MM.1S (cell line): ENCODE data around the gene PTGR3.
A peak's percentile ranks its signal among the peaks of the same experiment; 100 is the strongest.

Source experiments
- DNase-seq: peaks from one replicate; pipeline ENCODE4 v3.0.0-alpha.2; 2015
- H2AFZ ChIP-seq: fragments of 300-600 bp; sonication (generic); 2 replicates; pipeline ENCODE4 v1.6.0; 2016; ENCODE audit warnings: antibody characterized with exemption, low read length
- H3F3A ChIP-seq: fragments of 300-600 bp; sonication (generic); 2 replicates; pipeline ENCODE4 v1.6.1; 2016; ENCODE audit warnings: mild to moderate bottlenecking, antibody characterized with exemption, low read length, moderate library complexity, mixed read lengths; ENCODE audit not compliant: insufficient read depth
- H3K27ac ChIP-seq: fragments of 300-600 bp; sonication (generic); 2 replicates; pipeline ENCODE4 v1.5.1; 2016; ENCODE audit warnings: mild to moderate bottlenecking, low read length
- H3K27me3 ChIP-seq: fragments of 300-600 bp; sonication (generic); replicated peaks from 2 replicates; pipeline ENCODE4 v1.6.0; 2016; ENCODE audit warnings: low read length; ENCODE audit not compliant: insufficient read depth
- H3K36me3 ChIP-seq: fragments of 300-600 bp; sonication (generic); replicated peaks from 2 replicates; pipeline ENCODE4 v1.6.1; 2016; ENCODE audit warnings: mild to moderate bottlenecking, low read length, mixed read lengths; ENCODE audit not compliant: insufficient read depth
- H3K4me1 ChIP-seq: fragments of 300-600 bp; sonication (generic); 2 replicates; pipeline ENCODE4 v1.6.1; 2016; ENCODE audit warnings: low read length, mixed read lengths
- H3K4me2 ChIP-seq: fragments of 300-600 bp; sonication (generic); 2 replicates; pipeline ENCODE4 v1.6.0; 2016; ENCODE audit warnings: low read depth, low read length
- H3K4me3 ChIP-seq: fragments of 300-600 bp; sonication (generic); 2 replicates; pipeline ENCODE4 v1.5.1; 2016; ENCODE audit warnings: low read length, mixed read lengths
- H3K79me2 ChIP-seq: fragments of 300-600 bp; sonication (generic); 2 replicates; pipeline ENCODE4 v1.6.1; 2016; ENCODE audit warnings: mixed run types, low read length, mixed read lengths
- H3K9ac ChIP-seq: fragments of 300-600 bp; sonication (generic); 2 replicates; pipeline ENCODE4 v1.6.1; 2016; ENCODE audit warnings: low read length, mixed read lengths
- H3K9me2 ChIP-seq: fragments of 300-600 bp; sonication (generic); replicated peaks from 2 replicates; pipeline ENCODE4 v1.6.1; 2016; ENCODE audit warnings: mild to moderate bottlenecking, low read length, mixed read lengths; ENCODE audit not compliant: insufficient read depth
- H3K9me3 ChIP-seq: fragments of 300-600 bp; sonication (generic); replicated peaks from 2 replicates; pipeline ENCODE4 v1.6.1; 2016; ENCODE audit warnings: mild to moderate bottlenecking, low read length, mixed read lengths; ENCODE audit not compliant: insufficient read depth
- H4K20me1 ChIP-seq: fragments of 300-600 bp; sonication (generic); 2 replicates; pipeline ENCODE4 v1.6.1; 2016; ENCODE audit warnings: mild to moderate bottlenecking, low read length, moderate library complexity, mixed read lengths; ENCODE audit not compliant: insufficient read depth
- EZH2 ChIP-seq: fragments of 300-600 bp; sonication (generic); optimal IDR thresholded peaks from 2 replicates; pipeline ENCODE3; 2017; ENCODE audit warnings: low read depth, mild to moderate bottlenecking, antibody characterized with exemption, low read length, mixed read lengths
- EZH2phosphoT487 ChIP-seq: fragments of 300-600 bp; sonication (generic); IDR thresholded peaks from 2 replicates; pipeline ENCODE4 v1.6.1; 2018; ENCODE audit warnings: antibody characterized with exemption, low read length
- TF ChIP-seq, protein P1 (sequence below): fragments of 300-600 bp; sonication (generic); IDR thresholded peaks from 2 replicates; pipeline ENCODE4 v1.5.1; 2016; ENCODE audit warnings: antibody characterized with exemption, low read length, mixed read lengths

Gene PTGR3, protein sequence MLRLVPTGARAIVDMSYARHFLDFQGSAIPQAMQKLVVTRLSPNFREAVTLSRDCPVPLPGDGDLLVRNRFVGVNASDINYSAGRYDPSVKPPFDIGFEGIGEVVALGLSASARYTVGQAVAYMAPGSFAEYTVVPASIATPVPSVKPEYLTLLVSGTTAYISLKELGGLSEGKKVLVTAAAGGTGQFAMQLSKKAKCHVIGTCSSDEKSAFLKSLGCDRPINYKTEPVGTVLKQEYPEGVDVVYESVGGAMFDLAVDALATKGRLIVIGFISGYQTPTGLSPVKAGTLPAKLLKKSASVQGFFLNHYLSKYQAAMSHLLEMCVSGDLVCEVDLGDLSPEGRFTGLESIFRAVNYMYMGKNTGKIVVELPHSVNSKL

DNA sequence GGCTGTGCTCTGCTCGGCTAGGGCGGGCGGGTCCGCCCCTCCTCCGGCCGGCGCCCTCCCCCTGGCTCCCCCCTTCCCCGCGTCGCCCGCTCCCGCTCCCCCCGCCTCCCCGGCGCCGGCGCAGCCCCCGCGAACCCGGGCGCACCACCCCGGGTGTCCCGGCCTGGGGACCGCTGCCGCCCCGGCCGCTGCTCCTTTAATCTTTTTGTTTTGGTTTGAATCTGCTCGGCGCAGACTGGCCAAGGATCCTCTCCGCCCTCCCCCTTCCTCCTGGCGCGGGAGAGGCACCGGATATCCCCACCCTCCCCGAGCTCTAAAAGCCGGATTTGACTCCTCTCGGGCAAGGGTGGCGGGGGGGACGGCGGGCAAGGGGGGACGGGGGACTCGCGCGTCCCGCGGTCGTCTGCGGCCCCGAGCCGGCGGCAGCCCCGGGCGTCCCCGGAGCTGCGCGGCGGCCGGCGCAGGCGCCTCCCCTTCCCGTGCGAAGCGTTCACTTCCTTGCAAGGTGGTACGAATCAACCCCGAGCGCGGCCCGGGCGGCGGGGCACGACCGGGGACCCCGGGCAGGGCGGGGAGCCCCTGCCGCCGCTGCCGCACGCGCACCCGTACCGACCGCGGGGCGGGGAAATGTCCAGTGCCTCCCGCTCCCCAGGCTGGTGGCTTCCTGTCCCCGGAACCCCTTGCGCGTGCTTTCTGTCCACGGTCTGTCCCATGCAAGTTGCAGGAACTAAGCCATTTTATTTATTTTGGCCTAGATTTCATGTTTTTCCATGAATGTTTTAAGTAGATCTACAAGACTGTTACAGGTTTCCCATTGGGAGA is at the start of gene PTGR3:
PTGR3 (minus strand) TSS at position 11 of the 822 bp plus-strand sequence. CDS start 81 bp downstream, outside the sequence.
- no peaks in the 10 kb centered on the region for H3K9me2 ChIP-seq
- TF ChIP-seq EZH2, result no peak
- TF ChIP-seq, protein P1, sequence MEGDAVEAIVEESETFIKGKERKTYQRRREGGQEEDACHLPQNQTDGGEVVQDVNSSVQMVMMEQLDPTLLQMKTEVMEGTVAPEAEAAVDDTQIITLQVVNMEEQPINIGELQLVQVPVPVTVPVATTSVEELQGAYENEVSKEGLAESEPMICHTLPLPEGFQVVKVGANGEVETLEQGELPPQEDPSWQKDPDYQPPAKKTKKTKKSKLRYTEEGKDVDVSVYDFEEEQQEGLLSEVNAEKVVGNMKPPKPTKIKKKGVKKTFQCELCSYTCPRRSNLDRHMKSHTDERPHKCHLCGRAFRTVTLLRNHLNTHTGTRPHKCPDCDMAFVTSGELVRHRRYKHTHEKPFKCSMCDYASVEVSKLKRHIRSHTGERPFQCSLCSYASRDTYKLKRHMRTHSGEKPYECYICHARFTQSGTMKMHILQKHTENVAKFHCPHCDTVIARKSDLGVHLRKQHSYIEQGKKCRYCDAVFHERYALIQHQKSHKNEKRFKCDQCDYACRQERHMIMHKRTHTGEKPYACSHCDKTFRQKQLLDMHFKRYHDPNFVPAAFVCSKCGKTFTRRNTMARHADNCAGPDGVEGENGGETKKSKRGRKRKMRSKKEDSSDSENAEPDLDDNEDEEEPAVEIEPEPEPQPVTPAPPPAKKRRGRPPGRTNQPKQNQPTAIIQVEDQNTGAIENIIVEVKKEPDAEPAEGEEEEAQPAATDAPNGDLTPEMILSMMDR, result no peak
- TF ChIP-seq EZH2phosphoT487, result no peak
- peak; percentile 89 for DNase-seq
- H3F3A ChIP-seq, result peaks cover 18% of the 10 kb centered on the region
- H3K4me2 ChIP-seq, result peak within 1 kb of the TSS; percentile 100
- H4K20me1 ChIP-seq, result no peaks in the 10 kb centered on the region
- H3K27ac ChIP-seq, result peak within 1 kb of the TSS; percentile 99
- H3K9me3 ChIP-seq, result no peaks in the 10 kb centered on the region
- H3K27me3 ChIP-seq, result no peaks in the 10 kb centered on the region
- H3K36me3 ChIP-seq, result no peaks in the 10 kb centered on the region
- peaks cover 65% of the 10 kb centered on the region for H3K79me2 ChIP-seq
- peak within 1 kb of the TSS; percentile 93 for H3K9ac ChIP-seq
- H3K4me1 ChIP-seq, result peaks cover 8% of the 10 kb centered on the region
- H2AFZ ChIP-seq, result peak within 1 kb of the TSS; percentile 88
- H3K4me3 ChIP-seq, result peak within 1 kb of the TSS; percentile 95

DNA sequence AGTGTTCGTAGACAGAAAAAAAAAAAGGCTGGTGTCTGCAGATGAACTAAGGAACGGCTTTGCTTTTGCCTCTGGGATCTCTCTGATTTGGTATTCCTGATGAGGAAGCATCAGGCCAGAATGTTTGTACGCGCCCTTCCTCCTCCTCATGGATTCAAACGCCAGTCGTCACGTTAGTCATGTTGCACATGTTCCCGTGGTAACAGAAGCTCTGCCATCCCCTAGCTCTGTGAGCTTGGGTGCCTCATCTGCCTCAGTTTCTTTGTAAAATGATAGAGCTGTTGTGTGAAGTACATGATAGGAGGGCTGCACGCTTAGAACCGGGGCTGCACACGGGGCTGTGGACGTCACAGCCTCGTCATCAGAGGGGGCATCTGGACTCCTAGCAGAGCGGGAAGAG is 48.7 kb upstream of the PTGR3 start:
- no peak for DNase-seq
- Histone ChIP-seq H3K27me3 (no peaks in the 10 kb centered on the region), H3F3A (no peaks in the 10 kb centered on the region), H4K20me1 (no peaks in the 10 kb centered on the region), H3K27ac (no peak overlapping the region), H3K36me3 (no peaks in the 10 kb centered on the region), H3K9me2 (no peaks in the 10 kb centered on the region), H3K4me1 (no peaks in the 10 kb centered on the region), H3K79me2 (peaks cover 25% of the 10 kb centered on the region; the same call in 1 of the 2 replicates), H3K4me3 (no peak overlapping the region), H3K9me3 (no peaks in the 10 kb centered on the region), H3K9ac (no peak overlapping the region), H3K4me2 (no peak overlapping the region), H2AFZ (no peak overlapping the region)
- TF ChIP-seq EZH2phosphoT487, result no peak
- TF ChIP-seq EZH2, result no peak
- TF ChIP-seq, protein P1, result no peak

DNA sequence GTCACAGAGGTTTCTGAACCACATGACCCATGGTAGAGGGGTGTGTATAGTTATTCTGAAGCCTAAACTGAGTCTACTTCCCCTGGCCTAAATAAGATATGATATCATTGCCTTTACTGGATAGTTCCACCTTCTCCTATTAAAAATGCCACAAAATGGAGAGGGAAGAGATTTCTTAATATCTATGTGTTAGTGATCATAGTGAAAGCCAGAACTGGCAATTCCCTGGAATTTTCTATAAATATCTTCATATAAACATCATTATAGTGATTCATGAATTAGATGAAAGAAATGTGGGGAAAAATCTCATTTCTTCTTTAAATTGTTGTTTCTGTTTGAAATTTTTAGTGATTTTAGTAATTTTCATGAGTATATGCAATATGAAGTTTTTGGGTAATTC is 47.4 kb upstream of the PTGR3 start:
- Histone ChIP-seq H3F3A (no peaks in the 10 kb centered on the region), H3K27ac (no peak overlapping the region), H3K27me3 (no peaks in the 10 kb centered on the region), H3K9ac (no peak overlapping the region), H4K20me1 (no peaks in the 10 kb centered on the region), H3K9me3 (no peaks in the 10 kb centered on the region), H2AFZ (no peak overlapping the region), H3K36me3 (no peaks in the 10 kb centered on the region), H3K4me3 (no peak overlapping the region), H3K4me1 (no peaks in the 10 kb centered on the region), H3K79me2 (peaks cover 25% of the 10 kb centered on the region; the same call in 1 of the 2 replicates), H3K4me2 (no peak overlapping the region), H3K9me2 (no peaks in the 10 kb centered on the region)
- no peak for DNase-seq
- TF ChIP-seq EZH2 (no peak), EZH2phosphoT487 (no peak)
- TF ChIP-seq, protein P1, result no peak
